KG1 (cell line): Measurements from ENCODE around the gene HMCN2.
"Not testable (repeated sequence)": the region's sequence is repeated elsewhere in the genome, so short reads cannot be mapped to it uniquely, and the experiment has no call there.

Experiments
- DNase-seq: peaks from one replicate; lab custom pipeline; 2025; lab: John Stamatoyannopoulos, UW

Gene HMCN2

DNA sequence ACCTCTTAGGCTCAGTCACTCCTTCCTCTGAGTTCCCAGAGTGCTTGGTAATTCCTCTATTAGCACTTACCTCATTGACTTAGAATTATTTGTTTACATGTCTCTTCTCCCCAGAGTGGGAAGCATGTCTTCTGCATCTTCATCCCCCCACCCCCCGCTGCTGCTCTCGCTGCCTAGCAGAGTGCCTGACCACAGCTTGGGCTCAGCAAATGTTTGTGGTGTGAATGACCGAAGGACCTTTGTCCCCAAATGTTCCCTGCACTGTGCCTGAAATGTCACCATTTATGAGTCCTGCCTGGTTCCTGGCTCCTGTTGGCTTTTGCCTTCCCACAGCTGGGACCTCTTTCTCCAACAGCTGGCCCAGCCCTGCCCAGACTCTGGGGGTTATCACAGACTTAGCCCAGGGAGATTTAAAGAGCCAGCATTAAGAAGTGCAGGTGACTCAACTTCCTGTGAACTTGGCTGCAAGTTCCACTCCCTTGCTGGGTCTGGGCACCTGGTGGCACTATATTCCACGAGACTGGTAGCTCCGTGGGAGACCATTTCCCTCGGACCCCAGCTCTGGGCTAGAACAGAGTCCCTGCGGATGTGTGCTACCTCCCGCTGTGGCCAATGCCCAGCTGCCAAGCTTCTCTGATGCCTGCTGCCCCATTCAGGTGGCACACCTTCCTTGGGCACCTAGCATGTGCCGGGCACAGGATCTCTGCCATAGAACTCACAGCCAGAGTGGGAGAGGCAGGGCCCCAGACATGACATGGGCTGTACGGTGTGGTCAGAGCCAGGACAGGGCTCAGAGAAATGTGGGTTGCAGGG lies 1.8 kb upstream of the HMCN2 start:
- DNase-seq: no peak

- DNase-seq: no peak
These were observed 878 bp upstream of the HMCN2 start for GRCh38 chr9:130264414-130265350.

DNA sequence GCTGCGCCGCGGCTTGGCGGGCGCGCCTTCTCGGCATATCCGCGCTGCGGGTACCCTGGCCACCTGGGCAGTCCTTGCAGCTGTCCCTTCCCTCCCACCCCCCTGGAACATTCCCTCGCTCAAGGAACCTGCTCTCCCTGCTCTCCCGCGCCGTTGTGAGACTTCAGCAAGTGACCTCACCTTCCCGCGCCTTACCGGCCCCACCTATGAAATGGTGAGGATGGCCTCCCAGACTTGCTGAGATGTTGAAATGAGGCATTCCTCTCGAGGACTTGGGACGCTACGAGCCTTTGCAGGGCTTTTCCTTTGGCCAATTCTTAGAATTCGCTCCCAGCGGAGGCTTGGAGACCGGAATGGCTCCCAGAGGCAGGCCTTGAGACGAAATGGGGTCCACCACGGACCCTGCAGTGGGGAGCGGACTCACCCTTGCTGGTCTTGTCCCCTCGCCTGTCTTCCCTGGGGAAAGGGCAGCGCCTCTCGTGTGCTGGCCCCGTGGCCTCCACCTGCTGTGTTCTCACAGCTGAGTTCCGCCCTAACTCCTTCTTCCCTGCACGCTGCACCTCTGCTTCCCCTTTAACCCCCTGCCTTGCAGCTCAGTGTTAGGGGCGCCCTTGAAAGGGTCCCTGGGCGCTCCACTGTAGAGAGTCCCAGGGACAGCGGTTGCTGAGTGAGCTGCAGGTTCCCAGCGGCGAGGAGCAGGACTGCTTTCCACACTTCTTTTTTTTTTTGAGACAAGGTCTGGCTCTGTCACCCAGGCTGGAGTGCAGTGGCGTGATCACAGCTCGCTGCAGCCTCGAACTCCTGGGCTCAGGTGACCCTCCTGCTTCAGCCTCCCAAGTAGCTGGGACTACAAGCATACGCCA lies 907 bp downstream of the HMCN2 start:
- no peak for DNase-seq

DNA sequence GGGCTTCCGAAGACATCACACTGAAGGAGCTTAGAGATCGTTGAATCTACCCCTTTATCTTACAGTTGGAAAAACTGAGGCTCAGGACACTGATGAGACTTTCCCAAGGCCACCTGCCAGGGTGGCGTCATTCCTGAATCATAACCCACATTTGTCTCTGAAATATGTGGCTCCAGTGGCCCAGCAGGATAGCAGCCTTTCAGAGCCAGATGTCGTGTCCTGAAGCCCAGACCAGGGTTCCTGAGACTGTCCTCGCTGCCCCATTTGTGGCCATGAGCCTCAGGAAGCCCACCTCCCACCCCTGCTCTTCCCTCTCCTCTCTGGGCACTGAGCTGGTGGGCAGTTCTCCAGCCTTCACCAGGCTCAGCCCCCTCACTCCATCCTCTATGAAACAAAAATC lies 2.4 kb downstream of the HMCN2 start:
- DNase-seq: no peak

- DNase-seq: no peak
These were observed 3.1 kb downstream of the HMCN2 start for GRCh38 chr9:130268521-130269211.

GRCh38 chr9:130271473-130271872 lies 5.9 kb downstream of the HMCN2 start:
- no peak for DNase-seq

DNA sequence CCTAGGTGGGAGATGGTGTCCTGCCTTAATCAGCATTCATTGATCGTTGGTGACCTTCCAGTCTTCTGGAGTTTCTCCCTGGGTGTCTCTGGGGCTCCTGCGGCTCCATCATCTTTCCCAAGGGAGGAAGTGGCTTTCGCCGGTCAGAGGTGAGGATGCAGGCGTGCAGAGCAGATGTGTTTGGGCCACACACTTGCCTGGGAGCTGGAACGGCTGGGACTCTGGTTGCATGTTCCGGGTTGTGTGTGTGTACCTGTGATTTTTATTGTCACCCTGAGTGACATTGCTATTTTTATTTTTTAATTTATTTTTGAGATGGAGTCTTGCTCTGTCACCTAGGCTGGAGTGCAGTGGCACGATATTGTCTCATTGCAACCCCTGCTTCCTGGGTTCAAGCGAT lies 9.6 kb downstream of the HMCN2 start:
- no peak for DNase-seq

GRCh38 chr9:130276121-130276520 lies 10.6 kb downstream of the HMCN2 start:
- no peak for DNase-seq

GRCh38 chr9:130276955-130277354 lies 11.4 kb downstream of the HMCN2 start:
- DNase-seq: no peak

DNA sequence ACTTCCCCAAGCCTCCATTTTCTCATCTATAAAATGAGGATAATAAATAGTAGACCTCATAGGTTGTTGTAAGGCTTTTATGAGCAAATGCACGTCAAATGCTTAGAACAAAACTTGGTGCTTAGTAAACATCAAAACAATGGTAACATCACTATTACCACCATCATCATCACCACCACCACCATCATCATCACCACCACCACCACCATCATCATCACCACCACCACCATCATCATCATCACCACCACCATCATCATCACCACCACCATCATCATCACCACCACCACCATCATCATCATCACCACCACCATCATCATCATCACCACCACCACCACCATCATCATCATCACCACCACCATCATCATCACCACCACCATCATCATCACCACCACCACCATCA lies 12.0 kb downstream of the HMCN2 start:
- DNase-seq: not testable (repeated sequence)

DNA sequence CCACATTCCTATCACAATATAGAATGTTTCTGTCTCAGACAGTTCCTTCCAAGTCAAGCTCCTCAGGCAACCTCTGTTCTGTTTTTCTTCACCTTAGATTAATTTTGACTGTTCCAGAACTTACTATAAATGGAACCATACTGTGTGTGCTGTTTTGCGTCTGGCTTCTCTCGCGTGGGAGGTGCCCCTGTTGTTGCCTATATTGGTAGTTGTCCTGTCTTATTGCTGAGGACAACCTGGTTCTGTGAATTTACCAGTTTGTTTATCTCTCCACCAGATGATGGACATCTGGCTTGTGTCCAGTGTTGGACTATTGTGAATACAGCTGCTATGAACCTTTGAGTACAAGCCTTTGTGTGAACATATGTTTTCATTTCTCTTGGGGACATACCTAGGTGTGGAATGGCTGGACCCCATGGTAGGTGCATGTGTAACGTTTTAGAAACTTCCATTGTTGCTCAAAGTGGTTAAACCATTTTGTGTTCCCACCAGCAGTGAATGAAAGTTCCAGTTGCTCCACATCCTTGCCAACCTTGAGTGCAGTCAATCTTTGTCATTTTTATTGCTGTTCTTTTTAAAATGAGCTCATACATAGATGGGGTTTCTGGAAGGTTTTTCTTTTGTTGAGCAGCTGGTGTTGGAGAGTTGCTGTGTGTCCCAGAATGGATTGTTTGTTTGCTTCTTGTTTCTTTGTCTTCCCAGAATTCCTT lies 18.1 kb downstream of the HMCN2 start:
- DNase-seq: no peak

DNA sequence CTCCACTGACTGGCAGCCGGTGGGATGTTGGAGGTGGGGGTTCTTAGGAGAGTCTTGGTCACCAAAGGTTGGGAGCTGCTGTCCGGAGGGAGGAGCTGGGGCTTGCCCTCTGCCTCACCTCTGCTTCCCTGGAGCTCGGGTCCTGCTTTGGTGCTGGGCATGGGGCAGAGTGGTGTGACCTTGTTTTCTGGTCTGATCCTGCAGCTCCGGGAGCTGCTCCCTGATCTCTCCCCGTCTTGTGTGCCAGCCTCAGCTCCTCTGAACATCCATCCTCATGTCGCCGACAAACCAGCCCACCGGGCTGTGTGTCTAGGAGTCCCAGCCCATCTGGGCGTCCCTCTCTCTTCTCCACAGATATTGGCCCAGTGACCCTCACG lies 18.7 kb downstream of the HMCN2 start:
- no peak for DNase-seq

DNA sequence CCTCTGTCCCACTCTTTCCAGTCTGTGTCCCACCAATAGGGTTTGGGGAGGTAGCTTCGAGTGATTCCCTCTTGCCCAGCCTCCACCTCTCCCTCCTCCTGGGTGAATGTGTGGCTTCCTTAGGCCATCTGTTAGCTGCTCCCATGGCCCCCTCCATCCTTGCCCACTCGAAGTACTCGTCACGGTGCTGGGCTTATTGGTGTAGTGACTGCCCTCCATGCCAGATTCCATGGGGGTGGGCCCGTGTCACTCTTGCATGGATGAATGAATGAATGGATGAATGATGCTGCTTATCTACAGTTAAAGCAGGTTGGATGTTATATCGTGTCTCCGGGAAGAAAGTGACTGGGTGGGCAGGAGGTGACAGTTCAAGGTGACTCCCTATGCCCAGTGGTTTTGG lies 19.1 kb downstream of the HMCN2 start:
- DNase-seq: no peak

- DNase-seq: no peak
These were observed 19.7 kb downstream of the HMCN2 start for GRCh38 chr9:130285271-130285670.

- no peak for DNase-seq
These were observed 20.7 kb downstream of the HMCN2 start for GRCh38 chr9:130286072-130286770.

GRCh38 chr9:130286781-130287428 lies 21.3 kb downstream of the HMCN2 start:
- DNase-seq: no peak

DNA sequence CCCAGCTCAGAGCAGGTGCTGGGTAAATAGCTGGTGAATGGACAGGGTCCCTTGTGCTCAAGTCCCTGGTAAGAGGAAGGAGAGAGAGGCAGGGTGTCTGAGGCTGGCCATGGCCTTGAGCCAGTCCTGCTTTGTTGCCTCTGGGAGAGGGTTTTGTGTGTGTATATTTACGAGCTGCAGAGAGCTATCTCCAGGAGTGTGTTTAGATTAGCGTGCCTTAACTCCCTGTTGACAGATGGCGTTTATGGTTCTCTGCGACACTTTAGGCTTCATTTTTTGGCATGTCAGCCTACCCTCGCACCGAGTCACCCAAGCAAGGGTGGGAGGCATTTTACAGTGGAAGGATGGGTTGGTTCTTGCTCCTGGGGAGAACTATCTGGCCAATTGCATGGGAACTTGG lies 22.2 kb downstream of the HMCN2 start:
- DNase-seq: no peak

GRCh38 chr9:130288393-130288792 lies 22.8 kb downstream of the HMCN2 start:
- DNase-seq: no peak

DNA sequence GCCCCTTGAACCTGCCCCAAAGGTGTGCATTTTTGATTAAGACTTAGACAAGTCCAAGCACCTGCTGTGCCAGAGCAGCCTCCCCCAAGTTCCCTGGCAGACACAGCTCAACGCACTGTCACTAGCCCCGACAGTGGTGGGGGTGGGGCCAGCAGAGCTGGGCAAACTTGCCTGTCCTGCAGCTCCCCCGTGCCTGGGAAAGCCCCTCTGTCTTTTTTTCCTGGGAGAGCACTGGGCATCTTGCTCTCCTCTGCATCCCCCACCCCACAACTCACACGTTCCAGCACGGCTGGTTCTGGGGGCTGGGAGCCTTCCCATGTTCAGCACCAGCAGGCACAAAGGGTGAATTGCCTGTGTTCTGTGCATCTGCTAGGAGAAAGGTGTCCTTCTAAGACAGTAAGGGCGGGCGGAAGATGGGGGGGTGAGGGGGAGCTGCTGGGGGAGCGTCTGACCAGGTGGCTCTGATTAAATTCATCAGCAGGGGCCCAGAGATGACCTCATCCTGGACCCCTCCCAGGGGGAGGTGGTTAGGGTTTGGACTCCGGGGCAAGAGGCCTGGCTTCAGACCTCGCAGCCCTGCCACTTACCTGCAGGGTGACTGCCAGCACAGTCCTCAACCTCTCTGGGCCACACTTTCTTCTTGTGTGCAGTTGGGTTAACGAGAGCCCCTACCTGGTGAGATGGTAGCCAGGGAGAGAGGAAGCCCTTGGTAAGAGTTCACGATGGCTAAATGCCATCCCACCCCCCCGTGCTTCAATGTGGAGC lies 23.5 kb downstream of the HMCN2 start:
- no peak for DNase-seq
